ENCODE measurements around the gene PIGV.
A peak's percentile ranks its signal among the peaks of the same experiment; 100 is the strongest.

Gene PIGV

GRCh38 chr1:26787706-26788514, at the start of gene PIGV:
TSS of gene PIGV (plus strand) at chr1:26787950. CDS start at chr1:26790816, 2,866 bp downstream.
- peak; percentile 93 for DNase-seq (ENCODE audit: extremely low read depth, insufficient read length)
- TF ChIP-seq CTCF (IDR thresholded peaks at IDR 0.05; ENCODE audit: insufficient read depth, low read length, poor library complexity, severe bottlenecking) = no peak
- peak within 1 kb of the TSS; percentile 80 for H3K4me3 ChIP-seq (replicated peaks; ENCODE audit: low read depth, low read length)
- H3K36me3 ChIP-seq (ENCODE audit: control insufficient read depth, insufficient read depth, low read length) = peaks cover 2% of the 10 kb centered on the region
- no peaks in the 10 kb centered on the region for H3K27me3 ChIP-seq (replicated peaks; ENCODE audit: control insufficient read depth, insufficient read depth, low read length)

- H3K36me3 ChIP-seq (ENCODE audit: control insufficient read depth, insufficient read depth, low read length) = peaks cover 10% of the 10 kb centered on the region
- no peak overlapping the region for H3K4me3 ChIP-seq (replicated peaks; ENCODE audit: low read depth, low read length)
- no peak for TF ChIP-seq CTCF (IDR thresholded peaks at IDR 0.05; ENCODE audit: insufficient read depth, low read length, poor library complexity, severe bottlenecking)
- no peaks in the 10 kb centered on the region for H3K27me3 ChIP-seq (replicated peaks; ENCODE audit: control insufficient read depth, insufficient read depth, low read length)
- no peak for DNase-seq (ENCODE audit: extremely low read depth, insufficient read length)
Measured at GRCh38 chr1:26739329-26739914, 48.3 kb upstream of the PIGV start.

GRCh38 chr1:26740023-26740634, 47.6 kb upstream of the PIGV start:
- Histone ChIP-seq H3K27me3 (replicated peaks; ENCODE audit: control insufficient read depth, insufficient read depth, low read length) (no peaks in the 10 kb centered on the region), H3K4me3 (replicated peaks; ENCODE audit: low read depth, low read length) (no peak overlapping the region), H3K36me3 (ENCODE audit: control insufficient read depth, insufficient read depth, low read length) (peaks cover 8% of the 10 kb centered on the region)
- DNase-seq (ENCODE audit: extremely low read depth, insufficient read length) = no peak
- no peak for TF ChIP-seq CTCF (IDR thresholded peaks at IDR 0.05; ENCODE audit: insufficient read depth, low read length, poor library complexity, severe bottlenecking)

- TF ChIP-seq CTCF (IDR thresholded peaks at IDR 0.05; ENCODE audit: insufficient read depth, low read length, poor library complexity, severe bottlenecking) = no peak
- peaks cover 8% of the 10 kb centered on the region for H3K36me3 ChIP-seq (ENCODE audit: control insufficient read depth, insufficient read depth, low read length)
- no peak overlapping the region for H3K4me3 ChIP-seq (replicated peaks; ENCODE audit: low read depth, low read length)
- no peaks in the 10 kb centered on the region for H3K27me3 ChIP-seq (replicated peaks; ENCODE audit: control insufficient read depth, insufficient read depth, low read length)
- no peak for DNase-seq (ENCODE audit: extremely low read depth, insufficient read length)
Measured at GRCh38 chr1:26740952-26741351, 46.8 kb upstream of the PIGV start.

GRCh38 chr1:26743426-26744059, 44.2 kb upstream of the PIGV start:
- no peaks in the 10 kb centered on the region for H3K27me3 ChIP-seq (replicated peaks; ENCODE audit: control insufficient read depth, insufficient read depth, low read length)
- TF ChIP-seq CTCF (IDR thresholded peaks at IDR 0.05; ENCODE audit: insufficient read depth, low read length, poor library complexity, severe bottlenecking) = no peak
- H3K4me3 ChIP-seq (replicated peaks; ENCODE audit: low read depth, low read length) = no peak overlapping the region
- DNase-seq (ENCODE audit: extremely low read depth, insufficient read length) = no peak
- H3K36me3 ChIP-seq (ENCODE audit: control insufficient read depth, insufficient read depth, low read length) = peaks cover 10% of the 10 kb centered on the region
